ENCODE results near the gene THEMIS.
"Not testable (repeated sequence)": the region's sequence is repeated elsewhere in the genome, so short reads cannot be mapped to it uniquely, and the experiment has no call there.

Gene THEMIS, protein sequence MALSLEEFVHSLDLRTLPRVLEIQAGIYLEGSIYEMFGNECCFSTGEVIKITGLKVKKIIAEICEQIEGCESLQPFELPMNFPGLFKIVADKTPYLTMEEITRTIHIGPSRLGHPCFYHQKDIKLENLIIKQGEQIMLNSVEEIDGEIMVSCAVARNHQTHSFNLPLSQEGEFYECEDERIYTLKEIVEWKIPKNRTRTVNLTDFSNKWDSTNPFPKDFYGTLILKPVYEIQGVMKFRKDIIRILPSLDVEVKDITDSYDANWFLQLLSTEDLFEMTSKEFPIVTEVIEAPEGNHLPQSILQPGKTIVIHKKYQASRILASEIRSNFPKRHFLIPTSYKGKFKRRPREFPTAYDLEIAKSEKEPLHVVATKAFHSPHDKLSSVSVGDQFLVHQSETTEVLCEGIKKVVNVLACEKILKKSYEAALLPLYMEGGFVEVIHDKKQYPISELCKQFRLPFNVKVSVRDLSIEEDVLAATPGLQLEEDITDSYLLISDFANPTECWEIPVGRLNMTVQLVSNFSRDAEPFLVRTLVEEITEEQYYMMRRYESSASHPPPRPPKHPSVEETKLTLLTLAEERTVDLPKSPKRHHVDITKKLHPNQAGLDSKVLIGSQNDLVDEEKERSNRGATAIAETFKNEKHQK

DNA sequence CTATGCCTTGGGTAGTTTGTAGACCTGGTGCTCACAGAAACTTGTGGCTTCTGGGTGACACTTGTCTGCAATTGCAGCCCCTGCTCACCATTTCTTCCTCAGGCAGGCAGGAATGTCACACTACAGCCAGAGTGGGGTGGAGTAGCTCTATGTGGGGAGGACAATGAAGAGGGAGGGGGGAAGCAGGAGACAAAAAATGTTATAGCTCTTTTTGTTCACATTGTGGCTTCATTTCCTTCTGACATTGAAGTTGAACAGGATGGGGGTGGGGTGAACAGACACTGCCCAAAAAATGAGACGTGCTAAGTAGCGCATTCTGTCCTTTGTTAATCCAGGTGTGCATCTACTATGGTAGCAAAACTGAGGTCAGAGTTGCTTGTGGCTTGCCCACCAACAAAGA lies at the start of gene THEMIS:
THEMIS (minus strand) TSS at position 124 of the 400 bp plus-strand sequence. CDS start 126 bp downstream, outside the sequence.
- DNase-seq, result peak; percentile 54

DNA sequence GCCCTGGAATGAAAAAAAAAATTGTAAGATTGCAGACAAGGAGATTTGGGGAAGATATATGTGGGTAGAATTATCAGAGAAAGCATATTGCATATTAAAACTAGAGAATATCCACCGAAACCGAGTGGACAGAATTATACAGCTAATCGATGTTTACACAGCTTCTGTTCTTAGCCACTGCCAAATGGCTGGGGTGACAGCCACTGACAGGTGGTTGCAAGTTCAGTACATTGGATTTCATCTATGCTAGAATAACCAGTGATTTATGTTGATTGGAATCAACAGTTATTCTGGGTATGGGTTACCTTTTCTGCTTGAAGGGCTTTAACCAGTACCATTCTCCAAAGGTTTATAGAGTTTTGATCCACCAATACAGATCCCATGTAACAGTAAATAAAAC lies 48.4 kb upstream of the THEMIS start:
- DNase-seq, result no peak

DNA sequence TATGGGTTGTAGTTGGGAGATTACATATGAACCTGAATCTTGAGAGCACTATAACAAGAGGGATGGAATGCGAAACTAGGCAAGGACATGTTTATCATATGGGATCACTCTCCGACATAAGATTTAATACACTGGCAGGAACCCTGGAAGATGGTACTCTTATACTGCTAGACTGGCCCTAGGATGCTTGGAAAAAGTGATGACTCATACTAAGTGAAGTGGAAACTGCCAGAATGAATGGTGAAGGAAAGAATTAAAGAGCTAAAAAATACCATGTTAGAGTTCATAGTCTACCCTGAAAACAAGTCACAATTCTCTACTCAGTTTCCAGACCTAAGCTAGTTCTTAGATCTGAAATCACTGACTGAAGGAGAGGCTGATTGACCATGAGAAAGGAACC lies 45.5 kb upstream of the THEMIS start:
- no peak for DNase-seq

- DNase-seq, result no peak
Measured at GRCh38 chr6:127945434-127946097, 44.7 kb upstream of the THEMIS start.

- no peak for DNase-seq
Measured at GRCh38 chr6:127941228-127941627, 40.4 kb upstream of the THEMIS start.

DNA sequence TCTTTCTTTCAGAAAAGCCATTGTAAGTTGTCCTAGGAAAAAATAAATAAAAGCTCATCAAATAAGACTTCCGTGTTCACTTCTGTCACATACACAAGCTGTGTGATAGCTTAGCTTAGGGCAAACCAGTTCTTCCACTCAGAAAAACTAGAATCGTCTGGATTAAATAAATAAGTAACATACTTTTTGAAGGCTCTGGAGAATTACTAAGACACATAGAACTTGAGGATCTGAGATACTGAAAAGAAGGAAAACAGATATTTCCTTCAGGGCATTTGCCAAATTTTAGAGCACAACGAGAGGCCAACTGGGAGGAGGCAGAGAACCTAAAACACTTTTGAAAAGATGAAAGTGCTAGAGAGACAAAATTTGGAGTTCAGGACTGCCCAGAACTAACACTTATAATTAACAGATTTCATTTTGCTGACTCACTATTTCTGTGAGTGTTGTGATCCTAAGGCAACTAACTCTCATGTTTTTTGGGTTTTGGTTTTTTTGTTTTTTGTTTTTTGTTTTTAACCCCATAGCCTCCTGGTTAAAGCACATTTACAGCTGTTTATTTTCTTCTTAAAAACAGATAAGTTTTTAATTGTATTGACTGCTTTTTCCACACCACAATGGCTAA lies 38.7 kb upstream of the THEMIS start:
- no peak for DNase-seq

DNA sequence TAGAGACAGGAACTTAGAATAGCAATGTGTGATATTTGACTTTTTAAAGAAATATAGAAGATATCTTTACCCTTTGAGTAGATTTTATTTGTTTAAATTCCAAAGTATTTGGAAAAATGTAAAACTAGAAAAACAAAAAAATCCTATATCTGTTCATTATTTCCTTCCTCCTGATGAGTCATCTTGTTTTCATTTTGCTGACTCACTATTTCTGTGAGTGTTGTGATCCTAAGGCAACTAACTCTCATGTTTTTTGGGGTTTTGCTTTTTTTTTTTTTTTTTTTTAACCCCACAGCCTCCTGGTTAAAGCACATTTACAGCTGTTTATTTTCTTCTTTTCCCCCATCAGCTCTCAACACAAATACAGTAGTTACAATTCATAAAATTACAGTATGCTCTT lies 37.8 kb upstream of the THEMIS start:
- DNase-seq, result no peak

DNA sequence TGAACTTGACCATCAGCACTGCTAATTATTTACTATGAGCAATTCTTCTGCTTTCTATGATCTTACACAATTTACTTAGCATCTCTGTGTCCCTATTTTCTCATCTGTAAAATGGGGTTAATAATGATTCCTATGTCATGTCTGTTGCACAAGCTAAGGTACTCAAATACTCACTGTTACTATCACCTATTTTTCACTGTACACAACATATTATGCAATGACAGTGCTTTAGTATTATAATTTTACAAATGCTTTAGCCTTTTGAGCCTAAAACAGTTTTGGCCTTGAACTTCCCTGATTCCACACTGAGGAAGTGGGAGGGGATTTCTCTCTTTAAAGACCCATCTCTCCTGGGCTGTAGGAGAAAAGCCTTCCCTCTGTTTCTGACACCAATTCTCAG lies 36.9 kb upstream of the THEMIS start:
- no peak for DNase-seq

DNA sequence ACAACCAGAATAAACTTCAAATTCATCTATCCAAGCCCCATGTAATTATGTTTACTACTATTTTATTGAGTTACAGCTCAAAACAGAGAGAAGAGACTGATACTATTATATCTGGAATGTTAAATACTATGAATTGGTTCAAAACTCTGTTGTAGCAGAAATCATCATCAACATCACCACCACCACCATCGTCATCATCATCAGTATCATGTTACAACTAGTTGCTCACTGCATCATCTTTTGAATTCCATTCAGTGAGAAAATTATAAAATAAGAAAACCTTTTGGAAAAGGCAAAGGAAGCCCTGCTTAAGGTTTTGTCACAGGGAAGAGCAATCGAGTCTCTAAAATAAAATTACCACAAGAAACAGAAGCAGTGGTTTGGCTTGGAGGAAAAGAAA lies 36.2 kb upstream of the THEMIS start:
- no peak for DNase-seq

DNA sequence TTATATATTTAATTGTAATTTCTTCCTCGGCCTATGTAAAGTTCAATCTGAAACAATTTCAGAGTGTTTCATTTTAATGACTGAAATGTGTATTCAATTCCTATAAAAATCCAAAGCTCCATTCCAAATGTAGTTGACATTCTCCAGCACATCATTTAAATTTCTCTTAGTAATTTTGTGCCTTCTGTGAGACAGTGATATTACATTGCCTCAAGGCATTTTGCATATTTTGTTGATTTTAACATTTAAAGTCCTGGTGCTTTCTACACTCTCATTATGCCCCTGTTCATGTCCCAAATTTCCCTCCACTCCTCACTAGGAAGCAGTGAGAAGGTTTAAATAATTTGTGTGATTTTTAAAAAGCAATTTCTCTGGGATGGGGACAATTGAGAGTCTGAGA lies 34.1 kb upstream of the THEMIS start:
- no peak for DNase-seq

DNA sequence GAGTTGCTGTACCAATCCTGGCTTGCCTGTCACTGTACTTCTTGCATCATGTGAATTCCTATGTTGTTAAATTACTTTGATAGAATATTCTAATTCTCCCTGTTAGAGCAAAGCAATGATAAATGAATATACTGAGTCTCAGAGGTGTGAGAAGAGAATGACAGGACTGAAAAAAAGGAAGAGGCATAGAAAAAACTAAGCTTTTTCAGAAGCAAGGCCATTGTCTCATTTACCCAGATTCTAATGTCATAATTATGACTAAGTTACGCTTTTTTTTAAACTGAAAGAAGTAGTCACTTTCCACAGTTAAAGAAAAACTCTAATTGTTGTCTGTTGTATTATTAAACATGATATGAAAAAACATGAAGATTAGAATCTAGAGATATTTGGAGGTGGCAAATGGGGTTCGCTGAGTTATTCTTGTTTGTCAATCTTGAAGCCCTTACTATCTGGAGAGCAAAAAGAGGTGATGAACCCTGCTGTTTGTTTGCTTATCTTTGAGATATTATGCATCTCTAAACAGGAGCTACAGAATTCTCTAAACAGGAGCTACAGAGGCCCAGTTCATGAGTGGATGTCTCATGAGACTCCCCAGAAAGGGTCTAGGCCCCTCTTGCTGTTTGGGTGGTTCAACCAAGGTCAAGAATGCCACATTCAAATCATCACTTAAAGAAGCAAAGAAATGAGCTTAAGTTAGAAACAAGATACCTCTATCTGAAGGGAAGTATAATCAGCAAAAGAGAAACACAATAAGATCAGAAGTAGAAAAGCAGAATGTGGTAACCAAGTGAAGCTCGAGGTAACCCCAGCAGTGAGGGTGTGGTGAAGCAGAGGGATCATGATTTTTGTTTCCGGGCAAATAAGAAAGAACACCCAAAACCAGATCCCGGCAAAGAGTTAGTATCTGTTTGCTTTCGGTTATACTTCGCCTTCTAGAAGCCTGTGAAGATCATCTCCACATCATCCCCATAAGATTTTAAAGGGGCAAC lies 33.3 kb upstream of the THEMIS start:
- no peak for DNase-seq

- DNase-seq, result no peak
Measured at GRCh38 chr6:127933137-127933536, 32.3 kb upstream of the THEMIS start.

DNA sequence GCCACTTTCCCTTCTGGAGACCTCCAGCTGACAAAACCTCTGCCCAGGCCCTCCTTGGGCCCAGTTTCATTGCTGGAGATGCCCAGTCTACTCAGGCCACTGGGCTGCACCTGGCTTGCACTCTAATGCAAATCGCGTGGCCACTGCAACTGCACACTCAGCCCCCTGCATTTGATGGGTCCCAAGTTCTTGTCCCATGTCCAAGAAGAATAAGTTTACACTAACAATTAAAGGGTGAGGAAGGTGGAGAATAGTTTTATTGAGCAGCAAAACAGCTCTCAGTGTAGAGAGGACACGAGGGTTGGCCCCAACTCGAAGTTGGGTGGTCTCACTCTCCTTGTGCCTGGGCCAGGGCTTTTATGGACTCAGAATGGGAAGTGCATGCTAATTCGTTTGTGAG lies 31.9 kb upstream of the THEMIS start:
- DNase-seq, result no peak

GRCh38 chr6:127926441-127926840 lies 25.6 kb upstream of the THEMIS start:
- not testable (repeated sequence) for DNase-seq

GRCh38 chr6:127924440-127924839 lies 23.6 kb upstream of the THEMIS start:
- DNase-seq, result no peak

DNA sequence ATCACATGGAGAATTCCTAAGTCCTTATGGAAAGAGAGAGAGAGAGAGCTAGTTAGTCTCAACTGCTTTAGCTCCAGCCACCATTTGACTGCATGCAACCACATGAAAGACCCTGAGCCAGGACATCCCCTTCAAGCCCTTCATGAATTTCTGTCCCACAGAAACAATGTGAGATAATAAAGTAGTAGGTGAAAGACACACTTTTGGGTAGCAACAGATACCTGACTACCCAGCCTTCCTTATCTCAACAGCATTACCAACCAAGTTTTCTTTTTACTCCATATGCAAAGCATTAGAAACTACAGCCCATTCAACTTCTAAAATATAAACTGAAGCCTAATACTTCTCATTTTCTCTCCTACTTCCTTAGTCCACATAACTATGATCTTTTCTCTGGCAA lies 23.2 kb upstream of the THEMIS start:
- DNase-seq, result no peak

DNA sequence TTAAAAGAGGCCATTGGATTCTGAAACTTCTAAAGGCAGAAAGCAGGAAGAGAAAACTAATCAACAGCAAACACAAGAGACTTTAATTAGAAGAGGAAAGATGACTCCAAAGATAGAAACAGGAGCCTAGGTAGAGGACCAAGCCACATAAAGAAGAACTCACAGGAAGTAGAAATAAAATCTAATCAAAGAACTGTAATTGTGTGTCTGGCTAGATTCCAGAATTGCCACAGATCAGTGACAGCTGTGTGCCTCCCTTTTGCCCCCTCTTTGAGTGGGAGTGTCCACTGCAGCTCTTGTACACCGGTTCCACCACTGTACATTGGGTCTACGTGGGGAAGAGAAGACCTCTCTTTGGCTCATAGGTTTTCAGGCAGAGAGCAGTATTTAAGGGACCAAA lies 22.3 kb upstream of the THEMIS start:
- DNase-seq, result no peak

- DNase-seq, result no peak
Measured at GRCh38 chr6:127921982-127922381, 21.1 kb upstream of the THEMIS start.

DNA sequence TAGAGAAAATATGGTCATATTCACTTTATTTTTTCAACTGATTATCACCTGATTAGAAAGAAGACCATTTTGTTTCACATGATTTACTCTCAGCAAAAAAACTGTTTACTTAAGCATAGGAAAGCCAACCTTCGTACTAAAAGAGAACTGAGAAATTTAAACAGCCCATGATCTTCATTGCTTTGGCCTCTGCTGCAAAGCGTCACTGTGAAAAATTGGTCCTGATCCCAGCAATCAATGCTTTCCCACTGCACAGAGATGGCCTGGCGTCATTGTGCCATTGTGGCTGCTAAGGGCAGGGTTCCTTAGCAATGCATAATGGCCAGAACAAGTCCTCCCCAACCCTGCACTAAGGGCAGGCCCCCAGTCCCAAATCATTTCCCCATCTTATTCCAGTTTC lies 19.9 kb upstream of the THEMIS start:
- DNase-seq, result no peak

DNA sequence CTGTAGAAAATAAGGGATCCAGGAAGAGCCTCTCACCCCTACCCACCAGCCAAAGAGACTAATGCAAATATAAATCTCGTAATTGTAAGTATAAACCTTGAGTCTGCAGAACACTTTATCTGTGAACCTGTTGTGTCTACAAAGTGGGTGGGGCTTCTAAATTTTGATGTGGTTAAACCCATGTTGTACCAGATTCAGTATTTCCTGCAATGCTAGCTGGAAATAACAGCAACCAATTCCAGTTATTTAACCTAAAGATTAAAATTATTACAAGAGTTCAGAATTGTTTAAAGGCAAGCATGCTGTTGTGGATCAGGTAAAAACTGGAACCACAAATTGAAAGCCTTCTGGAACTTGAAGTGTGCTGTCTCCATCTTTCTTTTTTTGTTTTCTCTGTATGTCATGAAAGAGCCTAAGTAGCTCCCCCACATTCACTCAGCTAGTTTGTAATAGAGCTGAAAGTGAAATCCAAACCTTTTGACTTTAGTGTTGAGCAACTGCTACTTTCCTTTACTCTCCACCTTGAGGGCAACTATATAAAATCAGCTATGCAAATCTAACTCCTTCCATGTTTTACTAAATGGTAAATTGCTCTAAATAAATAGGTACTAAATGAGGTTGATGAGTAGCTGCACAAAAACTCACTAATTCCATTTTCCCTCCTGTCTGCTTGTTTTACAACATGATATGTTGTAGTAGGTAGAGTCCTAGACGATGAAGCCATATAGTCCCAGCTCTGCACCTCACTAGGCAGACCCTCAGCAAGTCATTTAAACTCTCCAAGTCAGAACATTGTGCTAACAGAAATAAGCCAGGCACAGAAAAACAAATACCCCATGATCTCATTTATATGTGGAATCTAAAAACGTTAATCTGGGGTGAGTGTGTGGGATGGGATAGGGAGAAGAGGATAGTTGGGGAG lies 17.9 kb upstream of the THEMIS start:
- no peak for DNase-seq

GRCh38 chr6:127917766-127918165 lies 16.9 kb upstream of the THEMIS start:
- DNase-seq, result no peak
